Stimulated activated CD8-positive, alpha-beta memory T cell treated with anti-CD3 and anti-CD28 coated beads, Interleukin-12 subunit alpha, Interleukin-12 subunit beta, amount 100 ng/mL, for 4 hours (primary cell): ENCODE results near the gene EIF4H.
A peak's percentile ranks its signal among the peaks of the same experiment; 100 is the strongest.
"Not testable (repeated sequence)": the region's sequence is repeated elsewhere in the genome, so short reads cannot be mapped to it uniquely, and the experiment has no call there.

Experiments
- DNase-seq: peaks from one replicate; pipeline ENCODE4 v3.0.0-alpha.2; 2020; ENCODE audit warnings: low read depth

The EIF4H gene

DNA sequence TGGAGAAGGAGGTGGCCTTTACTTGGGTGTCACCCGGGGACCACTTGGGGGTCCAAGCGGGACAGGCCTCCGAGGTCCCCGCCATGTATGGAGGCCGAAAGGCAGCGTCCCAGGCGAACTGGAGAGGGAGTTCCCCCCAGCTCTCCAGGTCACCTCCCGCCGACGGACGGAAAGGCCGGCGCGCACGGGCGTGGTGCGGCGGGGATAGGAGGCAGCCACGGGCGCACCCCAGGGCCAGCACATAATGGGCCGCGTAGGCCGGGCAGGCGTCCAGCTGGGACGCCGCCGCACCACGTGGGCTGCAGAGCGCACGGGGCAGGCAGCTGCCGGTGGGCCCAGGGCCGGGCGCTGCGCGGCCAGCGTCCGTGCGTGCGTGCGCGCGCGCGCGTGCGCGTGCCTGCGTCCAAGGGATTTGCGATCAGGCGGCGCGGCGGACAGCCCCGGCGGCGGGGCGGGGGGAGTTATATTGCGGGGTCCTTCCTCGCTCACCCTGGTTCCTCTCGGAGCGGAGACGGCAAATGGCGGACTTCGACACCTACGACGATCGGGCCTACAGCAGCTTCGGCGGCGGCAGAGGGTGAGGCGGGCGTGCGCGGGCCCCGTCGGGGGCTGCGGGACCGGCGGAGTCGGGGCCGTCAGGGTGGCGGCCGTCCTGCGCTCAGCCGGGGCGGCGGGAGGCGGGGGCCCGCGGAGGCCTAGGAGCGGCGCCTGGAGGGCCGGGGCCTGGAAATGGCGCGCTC is at the start of gene EIF4H:
Gene EIF4H, plus strand, starts transcription at position 491 of the 740 bp plus-strand sequence. Its CDS starts 28 bp downstream, at position 519.
- peak; percentile 93 for DNase-seq

- no peak for DNase-seq
These were observed 47.8 kb upstream of the EIF4H start for GRCh38 chr7:74126220-74126880.

GRCh38 chr7:74129887-74130286 is 44.3 kb upstream of the EIF4H start:
- DNase-seq = no peak

- no peak for DNase-seq
These were observed 43.6 kb upstream of the EIF4H start for GRCh38 chr7:74130518-74130917.

DNA sequence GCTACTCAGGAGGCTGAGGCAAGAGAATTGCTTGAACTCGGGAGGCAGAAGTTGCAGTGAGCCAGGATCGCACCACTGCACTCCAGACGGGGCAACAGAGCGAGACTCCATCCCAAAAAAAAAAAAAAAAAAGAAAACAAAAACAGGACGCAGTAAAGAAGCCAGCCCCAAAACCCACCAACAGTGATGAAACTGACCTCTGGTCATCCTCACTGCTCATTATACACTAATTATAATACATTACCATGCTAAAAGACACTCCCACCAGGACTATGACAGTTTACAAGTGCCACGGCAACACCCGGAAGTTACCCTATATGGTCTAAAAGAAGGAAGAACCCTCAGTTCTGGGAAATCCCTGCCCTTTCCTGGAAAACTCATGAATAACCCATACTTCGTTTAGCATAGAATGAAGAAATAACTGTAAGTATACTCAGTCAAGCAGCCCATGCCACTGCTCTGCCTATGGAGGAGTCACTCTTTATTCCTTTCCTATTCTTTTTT is 40.0 kb upstream of the EIF4H start:
- no peak for DNase-seq

GRCh38 chr7:74138334-74138867 is 35.8 kb upstream of the EIF4H start:
- no peak for DNase-seq

GRCh38 chr7:74138945-74139843 is 35.0 kb upstream of the EIF4H start:
- no peak for DNase-seq

GRCh38 chr7:74141705-74142104 is 32.5 kb upstream of the EIF4H start:
- DNase-seq = no peak

DNA sequence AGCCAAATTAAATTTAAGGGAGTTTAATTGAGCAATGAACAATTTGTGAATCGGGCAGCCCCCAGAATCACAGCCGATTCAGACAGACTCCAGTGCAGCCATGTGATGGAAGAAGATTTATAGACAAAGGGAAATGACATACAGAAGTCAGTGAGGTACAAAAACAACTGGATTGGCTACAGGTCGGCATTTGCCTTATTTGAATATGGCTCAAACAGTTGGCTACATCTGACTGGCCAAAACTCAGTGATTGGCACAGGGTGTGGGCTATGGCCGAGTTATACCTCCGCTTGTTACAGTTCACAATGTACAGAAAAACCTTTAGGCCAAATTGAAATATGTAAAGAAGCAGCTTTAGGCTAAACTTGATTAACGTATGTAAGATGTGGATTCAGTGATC is 30.8 kb upstream of the EIF4H start:
- no peak for DNase-seq

DNA sequence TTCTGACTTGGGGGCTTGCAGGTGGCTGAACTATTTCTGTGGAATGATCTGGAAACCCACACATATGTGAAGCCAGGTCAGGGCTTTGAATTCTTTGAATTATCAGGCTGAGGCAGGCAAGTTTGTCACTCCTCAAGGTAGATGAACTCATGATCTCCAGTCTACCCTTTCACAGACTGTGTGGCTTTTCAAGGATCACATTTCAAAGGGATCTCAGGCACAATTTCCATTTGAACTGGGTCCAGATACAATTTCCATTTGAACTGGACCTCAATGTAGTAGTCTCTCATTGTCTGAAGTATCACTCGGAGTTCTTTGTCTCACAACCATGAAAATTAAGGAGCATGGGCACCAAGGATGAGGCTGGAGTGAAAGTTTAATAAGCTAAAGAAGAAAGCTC is 25.7 kb upstream of the EIF4H start:
- no peak for DNase-seq

- DNase-seq = no peak
These were observed 25.1 kb upstream of the EIF4H start for GRCh38 chr7:74149071-74149470.

DNA sequence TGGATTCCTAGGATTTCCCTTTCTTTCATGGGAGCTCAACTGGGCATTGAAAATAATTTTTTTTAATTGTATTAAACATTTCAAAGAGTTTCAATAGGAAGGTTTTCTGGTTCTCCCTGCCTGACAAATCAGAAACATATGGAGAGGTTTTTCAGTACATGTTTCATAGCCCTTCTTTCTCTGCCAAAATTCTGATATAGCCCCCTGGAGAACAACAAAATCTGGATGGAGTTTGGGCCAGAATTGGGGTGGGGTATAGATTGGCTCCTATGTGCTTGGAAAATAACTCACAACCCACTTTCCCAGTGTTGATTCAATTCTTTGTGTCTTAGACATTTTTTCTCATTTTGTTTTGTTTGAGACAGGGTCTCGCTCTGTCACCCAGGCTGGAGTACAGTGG is 24.6 kb upstream of the EIF4H start:
- no peak for DNase-seq

- no peak for DNase-seq
These were observed 20.4 kb upstream of the EIF4H start for GRCh38 chr7:74153736-74154135.

DNA sequence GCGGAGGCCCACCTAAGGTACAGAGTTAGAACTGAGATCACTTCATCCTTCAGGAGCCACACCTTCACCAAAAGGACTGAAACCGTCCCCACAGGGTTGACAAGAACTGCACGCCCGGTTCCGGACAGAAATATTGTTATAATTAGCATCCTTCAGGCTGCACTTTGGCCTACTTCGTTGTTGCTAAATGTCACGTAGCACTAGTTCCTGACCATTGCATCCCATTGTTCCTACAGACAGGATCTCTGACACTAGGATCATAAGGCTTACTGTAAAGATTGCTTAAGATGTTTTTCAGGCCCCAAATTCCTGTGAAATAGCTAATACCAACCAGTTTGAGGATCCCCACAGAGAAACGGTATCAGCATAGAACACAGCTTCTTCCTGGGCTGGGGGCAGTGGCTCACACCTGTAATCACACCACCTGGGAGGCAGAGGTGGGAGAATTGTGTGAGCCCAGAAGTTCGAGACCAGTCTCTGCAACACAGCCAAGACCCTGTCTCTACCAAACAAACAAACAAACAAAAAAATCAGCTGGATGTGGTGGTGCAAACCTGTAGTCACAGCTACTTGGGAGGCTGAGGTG is 18.3 kb upstream of the EIF4H start:
- no peak for DNase-seq

DNA sequence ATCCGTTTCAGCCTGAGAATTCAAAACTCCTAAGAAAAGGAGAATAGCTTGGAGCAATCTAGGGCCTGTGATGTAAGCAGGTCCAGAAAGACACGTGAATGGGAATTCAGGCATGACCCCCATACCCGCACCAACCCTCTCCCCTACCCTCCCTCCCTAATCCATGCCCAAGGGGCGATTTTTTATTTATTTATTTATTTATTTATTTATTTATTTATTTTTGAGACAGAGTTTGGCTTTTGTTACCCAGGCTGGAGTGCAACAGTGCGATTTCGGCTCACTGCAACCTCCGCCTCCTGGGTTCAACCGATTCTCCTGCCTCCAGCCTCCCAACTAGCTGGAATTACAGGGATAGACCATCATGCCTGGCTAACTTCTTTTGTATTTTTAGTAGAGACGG is 16.6 kb upstream of the EIF4H start:
- no peak for DNase-seq

- no peak for DNase-seq
These were observed 9.1 kb upstream of the EIF4H start for GRCh38 chr7:74164985-74165456.

GRCh38 chr7:74165867-74166593 is 8.1 kb upstream of the EIF4H start:
- DNase-seq = no peak

DNA sequence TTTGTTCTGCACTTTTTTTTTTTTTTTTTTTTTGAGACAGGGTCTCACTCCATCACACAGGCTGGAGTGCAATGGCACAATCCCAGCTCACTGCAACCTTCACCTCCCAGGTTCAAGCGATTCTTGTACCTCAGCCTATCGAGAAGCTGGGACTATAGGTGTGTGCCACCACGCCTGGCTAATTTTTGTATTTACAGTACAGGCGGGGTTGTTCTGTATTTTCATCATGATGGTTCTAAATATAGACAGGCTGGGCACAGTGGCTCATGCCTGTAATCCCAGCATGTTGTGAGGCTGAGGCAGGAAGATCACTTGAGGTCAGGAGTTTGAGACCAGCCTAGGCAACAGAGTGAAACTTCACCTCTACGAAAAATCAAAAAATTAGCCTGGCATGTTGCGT is 6.8 kb upstream of the EIF4H start:
- DNase-seq = not testable (repeated sequence)

- no peak for DNase-seq
These were observed 1.1 kb upstream of the EIF4H start for GRCh38 chr7:74173074-74173473.

DNA sequence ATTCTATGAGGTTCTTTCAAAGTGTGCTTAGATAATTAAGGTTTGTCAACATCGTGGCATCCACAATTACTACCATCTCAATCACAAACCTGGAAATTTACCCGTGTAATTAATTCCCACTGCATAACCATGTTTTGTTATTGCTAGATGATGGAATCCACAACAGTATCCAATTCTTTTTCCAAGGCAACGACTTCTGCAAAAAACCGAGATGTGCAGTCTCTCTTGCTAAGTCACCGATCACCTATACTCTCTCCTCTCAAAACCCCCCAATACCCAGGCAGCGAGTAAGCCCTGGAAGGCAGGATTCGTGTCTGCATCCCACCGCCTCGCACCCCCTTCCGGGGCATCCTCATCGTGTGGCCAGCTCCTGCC is 678 bp upstream of the EIF4H start:
- DNase-seq = no peak

- DNase-seq = peak; percentile 20
These were observed 488 bp downstream of the EIF4H start for GRCh38 chr7:74174606-74175082.
